ENCODE measurements around the gene MICU1.
"Not testable (repeated sequence)": the region's sequence is repeated elsewhere in the genome, so short reads cannot be mapped to it uniquely, and the experiment has no call there.

MICU1 gene

GRCh38 chr10:72348282-72348681, 277.6 kb downstream of the MICU1 start:
- no peak for ATAC-seq
- TF ChIP-seq CSDC2 (CRISPR knock-in tag; IDR thresholded peaks at IDR 0.05) (no peak), ZFP3 (CRISPR knock-in tag; IDR thresholded peaks at IDR 0.05) (no peak), POU6F1 (CRISPR knock-in tag; IDR thresholded peaks at IDR 0.05; ENCODE audit: borderline replicate concordance, low read depth) (no peak), OSR1 (CRISPR knock-in tag; IDR thresholded peaks at IDR 0.05) (no peak), ZNF70 (CRISPR knock-in tag; IDR thresholded peaks at IDR 0.05) (no peak), ZNF8 (CRISPR knock-in tag; IDR thresholded peaks at IDR 0.05) (no peak), RARB (CRISPR knock-in tag; IDR thresholded peaks at IDR 0.05) (no peak), PATZ1 (CRISPR knock-in tag; IDR thresholded peaks at IDR 0.05; ENCODE audit: borderline replicate concordance) (no peak), TOX (CRISPR knock-in tag; IDR thresholded peaks at IDR 0.05; ENCODE audit: borderline replicate concordance) (no peak), ARNTL (CRISPR knock-in tag; IDR thresholded peaks at IDR 0.05; ENCODE audit: borderline replicate concordance, low read depth) (no peak), ZNF565 (CRISPR knock-in tag; conservative IDR thresholded peaks at IDR 0.05; ENCODE audit: low read depth) (no peak)
- TF ChIP-seq, protein P1, sequence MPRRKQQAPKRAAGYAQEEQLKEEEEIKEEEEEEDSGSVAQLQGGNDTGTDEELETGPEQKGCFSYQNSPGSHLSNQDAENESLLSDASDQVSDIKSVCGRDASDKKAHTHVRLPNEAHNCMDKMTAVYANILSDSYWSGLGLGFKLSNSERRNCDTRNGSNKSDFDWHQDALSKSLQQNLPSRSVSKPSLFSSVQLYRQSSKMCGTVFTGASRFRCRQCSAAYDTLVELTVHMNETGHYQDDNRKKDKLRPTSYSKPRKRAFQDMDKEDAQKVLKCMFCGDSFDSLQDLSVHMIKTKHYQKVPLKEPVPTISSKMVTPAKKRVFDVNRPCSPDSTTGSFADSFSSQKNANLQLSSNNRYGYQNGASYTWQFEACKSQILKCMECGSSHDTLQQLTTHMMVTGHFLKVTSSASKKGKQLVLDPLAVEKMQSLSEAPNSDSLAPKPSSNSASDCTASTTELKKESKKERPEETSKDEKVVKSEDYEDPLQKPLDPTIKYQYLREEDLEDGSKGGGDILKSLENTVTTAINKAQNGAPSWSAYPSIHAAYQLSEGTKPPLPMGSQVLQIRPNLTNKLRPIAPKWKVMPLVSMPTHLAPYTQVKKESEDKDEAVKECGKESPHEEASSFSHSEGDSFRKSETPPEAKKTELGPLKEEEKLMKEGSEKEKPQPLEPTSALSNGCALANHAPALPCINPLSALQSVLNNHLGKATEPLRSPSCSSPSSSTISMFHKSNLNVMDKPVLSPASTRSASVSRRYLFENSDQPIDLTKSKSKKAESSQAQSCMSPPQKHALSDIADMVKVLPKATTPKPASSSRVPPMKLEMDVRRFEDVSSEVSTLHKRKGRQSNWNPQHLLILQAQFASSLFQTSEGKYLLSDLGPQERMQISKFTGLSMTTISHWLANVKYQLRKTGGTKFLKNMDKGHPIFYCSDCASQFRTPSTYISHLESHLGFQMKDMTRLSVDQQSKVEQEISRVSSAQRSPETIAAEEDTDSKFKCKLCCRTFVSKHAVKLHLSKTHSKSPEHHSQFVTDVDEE (CRISPR knock-in tag; IDR thresholded peaks at IDR 0.05), result no peak
- TF ChIP-seq, protein P2, sequence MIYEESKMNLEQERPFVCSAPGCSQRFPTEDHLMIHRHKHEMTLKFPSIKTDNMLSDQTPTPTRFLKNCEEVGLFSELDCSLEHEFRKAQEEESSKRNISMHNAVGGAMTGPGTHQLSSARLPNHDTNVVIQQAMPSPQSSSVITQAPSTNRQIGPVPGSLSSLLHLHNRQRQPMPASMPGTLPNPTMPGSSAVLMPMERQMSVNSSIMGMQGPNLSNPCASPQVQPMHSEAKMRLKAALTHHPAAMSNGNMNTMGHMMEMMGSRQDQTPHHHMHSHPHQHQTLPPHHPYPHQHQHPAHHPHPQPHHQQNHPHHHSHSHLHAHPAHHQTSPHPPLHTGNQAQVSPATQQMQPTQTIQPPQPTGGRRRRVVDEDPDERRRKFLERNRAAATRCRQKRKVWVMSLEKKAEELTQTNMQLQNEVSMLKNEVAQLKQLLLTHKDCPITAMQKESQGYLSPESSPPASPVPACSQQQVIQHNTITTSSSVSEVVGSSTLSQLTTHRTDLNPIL (CRISPR knock-in tag; IDR thresholded peaks at IDR 0.05; ENCODE audit: low read depth), result no peak
- TF ChIP-seq, protein P3, sequence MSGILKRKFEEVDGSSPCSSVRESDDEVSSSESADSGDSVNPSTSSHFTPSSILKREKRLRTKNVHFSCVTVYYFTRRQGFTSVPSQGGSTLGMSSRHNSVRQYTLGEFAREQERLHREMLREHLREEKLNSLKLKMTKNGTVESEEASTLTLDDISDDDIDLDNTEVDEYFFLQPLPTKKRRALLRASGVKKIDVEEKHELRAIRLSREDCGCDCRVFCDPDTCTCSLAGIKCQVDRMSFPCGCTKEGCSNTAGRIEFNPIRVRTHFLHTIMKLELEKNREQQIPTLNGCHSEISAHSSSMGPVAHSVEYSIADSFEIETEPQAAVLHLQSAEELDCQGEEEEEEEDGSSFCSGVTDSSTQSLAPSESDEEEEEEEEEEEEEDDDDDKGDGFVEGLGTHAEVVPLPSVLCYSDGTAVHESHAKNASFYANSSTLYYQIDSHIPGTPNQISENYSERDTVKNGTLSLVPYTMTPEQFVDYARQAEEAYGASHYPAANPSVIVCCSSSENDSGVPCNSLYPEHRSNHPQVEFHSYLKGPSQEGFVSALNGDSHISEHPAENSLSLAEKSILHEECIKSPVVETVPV (CRISPR knock-in tag; IDR thresholded peaks at IDR 0.05), result no peak

- ATAC-seq, result not testable (repeated sequence)
Measured at GRCh38 chr10:72346117-72346516, 279.8 kb downstream of the MICU1 start.

GRCh38 chr10:72344932-72345331, 280.9 kb downstream of the MICU1 start:
- ATAC-seq, result no peak
- TF ChIP-seq ZFP30 (CRISPR knock-in tag; IDR thresholded peaks at IDR 0.05), result no peak
- TF ChIP-seq ARNTL (CRISPR knock-in tag; IDR thresholded peaks at IDR 0.05; ENCODE audit: borderline replicate concordance, low read depth), result no peak
- no peak for TF ChIP-seq PPARA (CRISPR knock-in tag; IDR thresholded peaks at IDR 0.05; ENCODE audit: borderline replicate concordance)
- no peak for TF ChIP-seq ZC3H10 (CRISPR knock-in tag; IDR thresholded peaks at IDR 0.05)
- TF ChIP-seq, protein P3 (CRISPR knock-in tag; IDR thresholded peaks at IDR 0.05), result no peak
- no peak for TF ChIP-seq ZNF8 (CRISPR knock-in tag; IDR thresholded peaks at IDR 0.05)
- TF ChIP-seq BACH2 (CRISPR knock-in tag; IDR thresholded peaks at IDR 0.05; ENCODE audit: borderline replicate concordance), result no peak
- TF ChIP-seq SNAI2 (CRISPR knock-in tag; IDR thresholded peaks at IDR 0.05), result no peak
- TF ChIP-seq RARB (CRISPR knock-in tag; IDR thresholded peaks at IDR 0.05), result no peak
- TF ChIP-seq TCF4 (CRISPR knock-in tag; IDR thresholded peaks at IDR 0.05; ENCODE audit: borderline replicate concordance), result no peak
